NT2/D1 (cell line): ENCODE results near the gene THYN1.

ENCODE experiments used
- DNase-seq: peaks from one replicate; pipeline ENCODE4 v3.0.0-alpha.2; 2011; ENCODE audit warnings: low read depth, low spot score
- H3K27me3 ChIP-seq: 2 replicates; pipeline ENCODE4 v1.6.0; 2011; ENCODE audit warnings: mild to moderate bottlenecking; ENCODE audit not compliant: insufficient read length, insufficient read depth
- H3K36me3 ChIP-seq: 2 replicates; pipeline ENCODE4 v1.6.1; 2011; ENCODE audit warnings: mild to moderate bottlenecking, low read length, mixed read lengths; ENCODE audit not compliant: insufficient read depth, insufficient read length
- H3K4me1 ChIP-seq: 2 replicates; pipeline ENCODE4 v1.5.1; 2011; ENCODE audit not compliant: insufficient read depth, insufficient read length
- H3K4me3 ChIP-seq: 2 replicates; pipeline ENCODE4 v1.5.1; 2011; ENCODE audit warnings: low read depth; ENCODE audit not compliant: insufficient read length
- H3K9ac ChIP-seq: 2 replicates; pipeline ENCODE4 v1.6.0; 2011; ENCODE audit warnings: low read depth; ENCODE audit not compliant: insufficient read length
- H3K9me3 ChIP-seq: 2 replicates; pipeline ENCODE4 v1.5.1; 2011; ENCODE audit warnings: mild to moderate bottlenecking, low read length; ENCODE audit not compliant: insufficient read depth
- SUZ12 ChIP-seq: IDR thresholded peaks from 2 replicates; pipeline ENCODE4 v1.6.1; 2011; ENCODE audit not compliant: insufficient read length, insufficient read depth; ENCODE audit errors: extremely low read depth
- YY1 ChIP-seq: IDR thresholded peaks from 2 replicates; pipeline ENCODE4 v1.6.1; 2011; ENCODE audit not compliant: insufficient read length, insufficient read depth
- ZNF274 ChIP-seq: IDR thresholded peaks from 2 replicates; pipeline ENCODE4 v1.6.1; 2011; ENCODE audit warnings: mild to moderate bottlenecking, low read depth, low read length

Gene THYN1

GRCh38 chr11:134272381-134273316 is 19.5 kb upstream of the THYN1 start:
- H3K9me3 ChIP-seq: no peaks in the 10 kb centered on the region
- H3K4me1 ChIP-seq: peaks cover 3% of the 10 kb centered on the region
- H3K4me3 ChIP-seq: no peak overlapping the region
- no peaks in the 10 kb centered on the region for H3K36me3 ChIP-seq
- H3K27me3 ChIP-seq: peaks cover 49% of the 10 kb centered on the region
- no peak for TF ChIP-seq YY1
- TF ChIP-seq ZNF274: no peak
- DNase-seq: peak; percentile 80
- H3K9ac ChIP-seq: no peak overlapping the region

- no peaks in the 10 kb centered on the region for H3K9me3 ChIP-seq
- DNase-seq: no peak
- no peak overlapping the region for H3K9ac ChIP-seq
- no peak for TF ChIP-seq ZNF274
- TF ChIP-seq SUZ12: no peak
- TF ChIP-seq YY1: no peak
- H3K27me3 ChIP-seq: peaks cover 42% of the 10 kb centered on the region
- H3K4me1 ChIP-seq: peaks cover 3% of the 10 kb centered on the region
- no peaks in the 10 kb centered on the region for H3K36me3 ChIP-seq
- H3K4me3 ChIP-seq: no peak overlapping the region
These were observed 18.8 kb upstream of the THYN1 start for GRCh38 chr11:134271978-134272377.

- Histone ChIP-seq H3K27me3 (peaks cover 26% of the 10 kb centered on the region), H3K36me3 (no peaks in the 10 kb centered on the region), H3K4me1 (peaks cover 3% of the 10 kb centered on the region), H3K9me3 (no peaks in the 10 kb centered on the region), H3K9ac (no peak overlapping the region), H3K4me3 (no peak overlapping the region)
- DNase-seq: no peak
- TF ChIP-seq YY1: no peak
- TF ChIP-seq ZNF274: no peak
- no peak for TF ChIP-seq SUZ12
These were observed 17.1 kb upstream of the THYN1 start for GRCh38 chr11:134270250-134270714.

GRCh38 chr11:134267966-134268365 is 14.8 kb upstream of the THYN1 start:
- peaks cover 3% of the 10 kb centered on the region for H3K4me1 ChIP-seq
- TF ChIP-seq YY1: no peak
- TF ChIP-seq ZNF274: no peak
- TF ChIP-seq SUZ12: no peak
- no peak overlapping the region for H3K4me3 ChIP-seq
- peaks cover 5% of the 10 kb centered on the region for H3K27me3 ChIP-seq
- no peak for DNase-seq
- H3K9me3 ChIP-seq: no peaks in the 10 kb centered on the region
- peaks cover 15% of the 10 kb centered on the region for H3K36me3 ChIP-seq
- H3K9ac ChIP-seq: no peak overlapping the region

- H3K9me3 ChIP-seq: no peaks in the 10 kb centered on the region
- H3K9ac ChIP-seq: no peak overlapping the region
- H3K36me3 ChIP-seq: peaks cover 20% of the 10 kb centered on the region
- no peak for DNase-seq
- peaks cover 5% of the 10 kb centered on the region for H3K27me3 ChIP-seq
- no peak for TF ChIP-seq YY1
- no peak for TF ChIP-seq ZNF274
- TF ChIP-seq SUZ12: no peak
- peaks cover 3% of the 10 kb centered on the region for H3K4me1 ChIP-seq
- H3K4me3 ChIP-seq: no peak overlapping the region
These were observed 14.3 kb upstream of the THYN1 start for GRCh38 chr11:134267461-134267860.

- Histone ChIP-seq H3K36me3 (peaks cover 25% of the 10 kb centered on the region), H3K9me3 (no peaks in the 10 kb centered on the region), H3K27me3 (peaks cover 5% of the 10 kb centered on the region), H3K9ac (no peak overlapping the region), H3K4me3 (no peak overlapping the region), H3K4me1 (peaks cover 3% of the 10 kb centered on the region)
- TF ChIP-seq SUZ12: no peak
- TF ChIP-seq ZNF274: no peak
- no peak for TF ChIP-seq YY1
- no peak for DNase-seq
These were observed 13.7 kb upstream of the THYN1 start for GRCh38 chr11:134266841-134267251.

GRCh38 chr11:134266440-134266839 is 13.3 kb upstream of the THYN1 start:
- Histone ChIP-seq H3K27me3 (peaks cover 2% of the 10 kb centered on the region), H3K4me3 (no peak overlapping the region), H3K36me3 (peaks cover 29% of the 10 kb centered on the region), H3K9ac (no peak overlapping the region), H3K4me1 (peaks cover 3% of the 10 kb centered on the region), H3K9me3 (no peaks in the 10 kb centered on the region)
- no peak for DNase-seq
- TF ChIP-seq YY1: no peak
- TF ChIP-seq SUZ12: no peak
- TF ChIP-seq ZNF274: no peak
